GM12891 (cell line): ENCODE measurements around the gene SLC35F4.

Source experiments
- POLR2A ChIP-seq: IDR thresholded peaks from 2 replicates; pipeline ENCODE4 v1.6.1; 2011; ENCODE audit warnings: low read depth, low read length, control low read depth
- POLR2AphosphoS5 ChIP-seq: IDR thresholded peaks from 2 replicates; pipeline ENCODE4 v1.6.1; 2011; ENCODE audit warnings: low read depth, low read length, control low read depth

DNA sequence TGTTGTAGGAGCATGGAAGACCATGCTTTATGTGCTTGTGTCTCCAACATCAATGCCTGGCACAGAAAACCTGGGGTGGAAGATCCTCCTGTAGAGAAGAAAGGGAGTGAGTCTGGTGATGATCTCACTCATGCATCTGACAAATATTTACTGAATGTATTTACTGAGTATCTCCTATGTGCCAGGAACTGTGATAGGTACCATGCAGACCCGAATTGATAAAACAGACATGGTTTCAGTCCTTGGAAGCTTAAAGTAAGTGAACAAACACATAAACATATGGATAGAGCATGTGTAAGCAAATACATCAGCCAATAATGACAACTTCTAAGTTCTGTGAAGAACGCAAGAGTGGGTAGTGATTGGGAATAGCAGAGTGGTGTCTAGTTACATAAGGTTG lies 255.3 kb downstream of the SLC35F4 start:
- TF ChIP-seq POLR2AphosphoS5 (no peak), POLR2A (no peak)
